Stimulated activated CD4-positive, alpha-beta T cell treated with anti-CD3 and anti-CD28 coated beads, Interleukin-2, amount 100 ng/mL, for 4 hours (primary cell): ENCODE data around the gene TPCN2.

ENCODE experiments used
- DNase-seq: peaks from one replicate; pipeline ENCODE4 v3.0.0-alpha.2; 2020; ENCODE audit warnings: low read depth

Gene TPCN2

DNA sequence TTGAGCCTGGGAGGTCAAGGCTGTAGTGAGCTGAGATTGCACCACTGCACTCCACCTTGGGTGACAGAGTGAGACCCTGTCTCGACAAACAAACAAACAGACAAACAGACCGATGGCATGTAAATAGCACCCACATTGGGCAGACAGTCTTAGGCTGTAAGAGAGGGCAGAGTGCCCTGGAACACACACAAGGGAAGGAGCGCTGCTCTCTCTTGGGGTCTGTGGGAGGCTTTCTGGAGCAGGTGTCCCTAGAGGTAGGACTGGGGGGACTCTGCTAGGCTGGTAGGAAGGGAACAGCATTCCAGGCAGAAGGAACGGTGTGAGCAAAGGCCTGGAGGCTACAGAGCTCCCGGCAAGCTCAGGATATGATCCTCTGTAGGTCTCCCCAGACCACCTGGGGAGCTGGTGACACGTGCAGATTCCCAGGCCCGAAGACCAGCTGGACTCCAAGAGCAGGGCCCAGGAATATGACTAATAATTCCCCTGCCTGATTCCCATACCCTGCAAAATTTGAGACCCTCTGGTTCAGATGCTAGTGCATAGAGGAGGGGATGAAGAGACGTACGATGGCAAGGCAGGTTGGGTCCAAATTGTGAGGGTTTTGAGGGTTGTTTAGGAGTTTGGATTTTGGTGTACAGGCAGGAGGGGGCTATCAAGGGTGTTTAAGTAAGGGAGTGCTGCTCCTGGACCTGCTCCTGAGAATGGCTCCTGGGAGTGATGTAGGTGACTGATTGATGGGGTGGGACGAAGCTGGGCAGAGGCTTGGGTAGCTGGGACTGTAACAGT, 118.6 kb downstream of the TPCN2 start:
- DNase-seq = no peak

DNA sequence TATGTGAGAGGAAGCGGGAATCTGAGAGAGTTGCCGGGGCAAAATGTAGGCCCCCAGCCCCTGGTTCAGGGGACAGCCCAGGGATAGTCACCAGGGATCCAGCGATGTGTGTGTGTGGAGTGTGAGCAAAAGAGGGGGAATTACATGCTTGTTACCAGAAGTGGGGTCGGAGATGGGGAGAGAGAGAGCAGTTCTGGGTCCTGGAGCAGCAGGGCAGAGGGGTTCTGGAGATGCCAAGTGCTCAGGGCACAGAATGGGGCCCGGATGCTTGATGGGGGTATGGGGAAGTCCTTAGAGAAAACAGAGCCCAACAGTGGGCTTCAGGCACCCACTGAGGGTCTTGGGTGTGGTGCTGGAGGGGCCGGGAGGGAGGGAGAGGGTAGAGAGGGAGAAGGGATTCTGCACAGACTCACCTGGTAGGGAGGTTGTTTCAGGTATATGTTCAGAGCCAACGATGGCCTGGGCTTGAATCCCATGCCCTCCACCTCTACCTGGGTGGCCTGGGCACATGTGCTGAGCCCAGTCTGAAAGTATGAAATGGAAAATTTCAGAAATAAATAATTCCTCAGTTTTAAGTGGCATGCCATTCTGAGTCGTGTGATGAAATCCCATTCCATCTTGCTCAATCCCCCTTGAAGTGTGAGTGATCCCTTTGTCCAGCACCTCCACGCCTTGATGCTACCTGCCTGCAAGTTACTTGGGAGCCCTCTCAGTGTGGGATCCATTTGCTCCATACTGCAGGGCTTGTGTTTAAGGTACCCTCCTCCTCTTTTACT, 119.4 kb downstream of the TPCN2 start:
- no peak for DNase-seq

DNA sequence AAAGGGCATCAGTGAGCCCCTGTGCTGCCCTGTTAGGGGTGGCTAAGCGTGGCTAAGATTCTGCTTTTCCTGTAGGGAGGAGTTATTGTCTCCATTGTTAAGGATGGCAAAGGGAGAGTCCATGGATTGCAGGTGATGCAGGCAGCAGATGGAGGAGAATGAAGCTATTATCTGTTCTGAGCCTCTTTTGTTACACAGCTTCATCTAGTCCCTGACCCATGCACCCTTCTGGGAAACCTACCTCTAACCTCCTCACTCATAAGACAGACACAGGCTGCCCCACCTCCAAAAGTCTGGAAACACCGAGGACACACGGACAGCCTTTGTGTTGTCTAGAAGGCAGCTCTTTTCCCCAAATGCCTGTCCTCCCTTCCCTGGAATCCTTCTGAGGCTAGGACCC, 120.7 kb downstream of the TPCN2 start:
- DNase-seq = no peak

DNA sequence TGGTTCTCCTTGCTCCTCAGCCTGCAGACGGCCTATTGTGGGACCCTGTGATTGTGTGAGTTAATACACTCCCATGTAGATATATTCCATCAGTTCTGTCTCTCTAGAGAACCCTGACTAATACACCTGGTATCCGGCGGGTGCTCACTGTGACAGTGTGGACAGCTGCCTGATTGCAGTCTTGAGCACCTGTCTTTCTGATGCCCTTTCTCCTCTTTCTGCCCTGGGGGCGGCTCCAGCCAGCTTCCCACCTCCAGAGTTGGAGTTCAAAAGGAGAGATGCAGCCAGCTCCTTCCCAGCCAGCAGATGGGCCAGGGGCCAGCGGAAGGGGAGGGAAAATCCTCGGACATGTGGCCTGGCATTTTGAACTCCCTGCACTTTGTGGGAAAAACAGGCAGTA, 122.0 kb downstream of the TPCN2 start:
- no peak for DNase-seq

DNA sequence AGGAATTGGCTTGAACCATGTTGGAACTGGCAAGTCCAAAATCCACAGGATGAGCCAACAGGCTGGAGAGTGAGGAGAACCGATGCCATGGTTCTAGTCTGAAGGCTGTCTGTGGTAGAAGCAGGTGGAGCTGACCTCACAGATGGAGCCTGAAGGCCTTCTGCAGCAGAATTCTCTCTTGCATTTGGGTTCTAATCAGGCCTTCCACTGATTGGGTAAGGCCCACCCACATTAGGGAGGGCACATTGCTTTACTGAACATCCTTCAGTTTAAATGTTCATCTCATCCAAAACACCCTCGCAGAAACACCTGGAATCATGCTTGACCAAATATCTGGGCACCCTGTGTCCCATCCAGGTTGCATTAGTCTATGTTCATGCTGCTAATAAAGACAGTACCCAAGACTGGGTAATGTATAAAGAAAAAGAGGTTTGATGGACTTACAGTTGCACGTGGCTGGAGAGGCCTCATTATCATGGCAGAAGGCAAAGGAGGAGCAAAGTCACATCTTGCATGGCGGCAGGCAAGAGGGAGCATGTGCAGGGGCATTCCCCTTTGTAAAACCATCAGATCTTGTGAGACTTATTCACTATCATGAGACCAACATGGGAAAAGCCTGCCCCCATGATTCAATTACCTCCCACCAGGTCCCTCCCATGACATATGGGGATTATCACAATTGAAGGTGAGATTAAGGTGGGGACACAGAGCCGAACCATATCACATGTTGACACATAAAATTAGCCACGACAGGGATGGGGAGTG, 122.9 kb downstream of the TPCN2 start:
- DNase-seq = no peak

DNA sequence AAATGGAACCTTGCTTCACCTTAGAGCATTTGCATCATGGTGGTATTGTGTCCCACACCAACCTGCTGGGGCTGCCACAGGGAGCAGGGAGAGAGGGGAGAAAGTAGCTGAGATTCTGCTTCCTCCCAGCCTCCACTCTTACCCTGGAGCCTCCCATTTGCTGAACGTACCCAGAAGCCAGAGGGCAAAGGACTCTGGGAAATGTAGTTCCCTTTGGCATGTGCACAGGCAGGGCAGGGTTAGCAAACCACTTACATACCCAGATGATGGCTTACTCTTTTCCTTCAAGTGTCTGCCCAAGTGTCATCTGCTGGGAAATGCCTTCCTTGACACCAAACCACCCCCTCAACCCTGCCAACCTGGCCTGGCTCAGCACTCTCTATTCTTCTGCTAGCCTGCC, 123.9 kb downstream of the TPCN2 start:
- no peak for DNase-seq

DNA sequence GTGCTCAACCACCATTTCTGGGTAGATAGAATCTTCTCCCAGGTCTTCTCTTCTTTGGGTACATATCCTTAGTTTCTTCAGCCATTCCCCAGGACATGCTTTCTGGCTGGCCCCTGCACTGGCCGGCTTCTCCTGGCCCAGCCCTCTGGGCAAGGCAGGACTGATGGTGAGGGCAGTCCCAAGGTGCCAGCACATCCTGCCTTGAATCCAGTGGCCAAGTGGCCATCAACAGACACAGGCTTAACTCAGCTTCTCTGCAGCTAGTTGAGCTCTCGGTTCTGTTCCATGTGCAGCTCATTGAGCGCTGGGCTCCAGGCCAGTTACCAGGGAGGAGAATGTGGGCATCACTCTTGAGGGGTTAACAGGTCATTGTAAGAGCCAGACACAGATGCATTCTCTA, 124.6 kb downstream of the TPCN2 start:
- DNase-seq = no peak

DNA sequence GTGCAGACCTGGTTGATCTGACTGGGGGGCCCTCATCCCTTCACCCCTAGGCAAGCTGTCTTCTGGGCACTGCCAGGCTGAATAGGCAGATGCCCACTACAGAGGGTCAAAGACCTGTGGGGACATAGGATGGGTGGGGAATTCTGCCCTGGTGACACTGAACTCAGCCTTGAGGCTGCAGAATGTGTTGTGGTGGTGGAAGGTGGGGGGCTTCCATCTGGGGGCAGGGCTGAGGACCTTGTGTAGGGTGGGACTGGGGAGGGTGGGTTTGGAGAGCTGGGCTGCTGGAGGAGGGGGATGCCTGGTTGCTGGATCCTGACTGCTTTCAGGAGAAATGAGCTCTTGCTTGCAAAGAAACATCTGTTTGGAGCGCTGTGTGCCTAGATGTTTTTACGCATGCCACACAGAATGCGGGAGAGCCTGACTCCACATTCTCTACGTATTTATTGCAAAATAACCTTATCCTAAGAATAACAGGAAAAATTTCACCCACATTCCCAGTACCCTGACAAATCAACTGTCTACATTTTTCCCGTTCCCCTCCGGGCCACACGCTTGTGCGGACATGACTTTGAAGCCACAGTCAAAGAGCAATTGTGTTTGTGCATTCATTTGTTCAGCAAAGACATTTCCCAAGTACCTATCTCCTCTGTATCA, 125.3 kb downstream of the TPCN2 start:
- no peak for DNase-seq

DNA sequence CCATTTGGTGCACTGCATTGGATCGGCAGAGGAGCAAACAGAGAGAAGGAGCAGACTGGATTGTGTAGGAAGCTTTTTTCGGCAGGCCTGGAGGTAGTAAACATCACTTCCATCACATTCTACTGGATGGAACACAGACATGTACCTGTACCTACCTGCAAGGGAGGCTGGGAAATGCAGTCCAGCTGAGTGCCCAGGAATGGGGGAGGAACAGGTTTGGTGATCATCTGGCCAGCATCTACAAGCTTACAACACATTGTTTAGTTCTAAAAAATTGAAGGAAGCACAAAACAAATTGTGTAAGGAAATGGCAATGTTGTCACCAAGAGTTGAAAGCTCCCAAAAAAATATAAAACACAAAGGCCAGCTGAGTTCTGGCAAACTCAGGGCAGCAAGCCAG, 126.1 kb downstream of the TPCN2 start:
- DNase-seq = no peak

DNA sequence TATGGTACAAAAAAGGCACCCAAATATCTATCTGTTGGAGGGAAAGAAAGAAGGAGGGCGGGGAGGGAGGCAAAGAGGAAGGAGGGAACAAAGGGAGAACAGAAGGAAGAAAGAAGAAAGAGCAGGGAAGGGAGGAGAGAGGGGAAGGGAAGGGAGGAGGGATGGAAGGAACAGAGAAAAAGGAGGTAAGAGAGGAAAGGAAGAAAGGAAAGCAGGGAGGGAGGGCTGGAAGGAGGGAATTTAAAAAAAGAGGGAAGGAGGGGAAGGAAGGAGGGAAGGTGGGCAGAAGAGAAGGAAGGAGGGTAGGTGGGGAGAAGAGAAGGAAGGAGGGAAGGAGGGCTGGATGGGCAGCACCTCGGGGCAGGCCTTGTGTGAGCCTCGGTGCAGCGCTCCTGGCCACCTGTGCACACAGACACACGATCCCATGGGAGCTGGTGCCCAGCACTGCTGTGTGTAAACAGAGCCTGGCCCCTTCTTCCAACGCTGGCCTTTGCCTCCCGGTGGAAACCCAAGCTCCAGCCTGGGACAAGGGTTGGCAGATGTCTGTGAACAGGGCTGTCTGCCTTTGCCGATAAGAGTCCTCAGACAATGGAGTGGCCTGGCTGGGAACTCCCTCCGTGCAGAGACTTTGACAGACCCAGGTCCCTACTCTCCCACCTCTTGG, 130.2 kb downstream of the TPCN2 start:
- DNase-seq = no peak

DNA sequence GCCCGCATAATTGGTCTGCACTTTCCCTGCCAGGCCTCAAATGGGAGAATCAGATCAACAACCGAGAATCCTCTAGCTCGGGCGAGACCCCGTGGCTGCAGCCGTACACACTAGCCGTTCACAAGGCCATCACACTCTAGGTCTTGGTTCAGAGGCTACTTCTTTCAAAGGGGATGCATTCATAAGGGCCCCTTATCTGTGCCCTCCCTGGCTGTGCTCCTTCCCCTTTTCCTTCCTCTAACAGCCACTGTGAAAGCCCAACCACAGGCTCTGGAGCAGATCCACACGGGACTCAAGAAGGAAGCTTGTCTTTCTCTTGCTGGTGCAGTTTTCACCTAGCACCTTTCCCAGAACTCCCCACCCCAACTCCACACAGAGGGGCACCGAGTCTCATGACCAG, 131.5 kb downstream of the TPCN2 start:
- no peak for DNase-seq

DNA sequence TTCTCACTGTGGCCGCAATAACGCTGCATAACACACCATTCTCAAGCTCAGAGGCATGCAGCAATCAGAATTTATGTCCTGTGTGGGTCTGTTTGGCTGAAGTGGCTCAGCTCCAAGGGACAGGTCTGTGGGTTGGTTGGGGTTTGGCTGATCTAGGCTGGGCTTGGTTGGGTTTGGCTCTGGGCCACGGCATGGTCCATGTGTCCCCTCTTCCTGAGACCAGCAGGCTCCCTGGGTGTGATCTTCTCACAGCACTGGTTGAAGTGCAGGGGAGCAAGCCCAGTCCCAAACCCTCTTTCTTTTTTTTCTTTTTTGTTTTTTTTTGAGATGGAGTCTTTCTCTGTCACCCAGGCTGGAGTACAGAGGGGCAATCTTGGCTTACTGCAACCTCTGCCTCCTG, 132.0 kb downstream of the TPCN2 start:
- no peak for DNase-seq

DNA sequence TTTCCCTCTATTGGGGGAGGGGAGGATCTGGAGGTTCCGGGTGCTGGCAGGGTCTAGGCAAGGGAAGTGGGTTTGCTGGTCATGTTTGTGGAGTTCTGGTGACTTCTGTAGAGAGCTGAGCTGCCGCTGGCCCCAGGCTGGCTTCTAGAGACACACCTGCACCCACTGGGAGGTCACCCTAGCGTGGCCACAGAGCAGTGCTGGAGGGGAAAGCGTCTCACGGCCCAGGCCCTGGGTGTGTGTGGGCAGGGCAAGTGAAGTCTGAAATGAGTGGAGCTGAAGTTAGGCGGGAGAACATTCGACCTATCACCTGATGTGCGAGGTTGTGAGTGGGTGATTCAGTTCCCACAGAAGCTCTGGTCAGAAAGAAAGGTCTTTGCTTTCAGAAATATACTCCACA, 134.9 kb downstream of the TPCN2 start:
- DNase-seq = no peak
